Hematopoietic multipotent progenitor cell (in vitro differentiated cells): ENCODE results near the gene DYNC2LI1. TPM values are rescaled to one million over a fixed set of nuclear protein-coding genes. Genes with fewer than 3 reads are reported as not detected.

Source experiments
- DNase-seq, 3 donors: peaks; one replicate each; pipeline ENCODE4 v3.0.0-alpha.2; 2011 to 2015; ENCODE audit warnings: low read depth in 2 of 3, low spot score in 2 of 3
- small RNA-seq: library from RNA; depleted of rRNA; stranded (forward); fragments of <200 nt; gene quantifications from one replicate; pipeline ENCODE3, GENCODE V24; 2012
- total RNA-seq: library from RNA; depleted of rRNA; stranded (reverse); fragments of >200 nt; gene quantifications from one replicate; pipeline ENCODE4 v1.2.3, GENCODE V29; 2012

Gene DYNC2LI1
- total RNA-seq, 1 donor = 4.6 TPM

DNA sequence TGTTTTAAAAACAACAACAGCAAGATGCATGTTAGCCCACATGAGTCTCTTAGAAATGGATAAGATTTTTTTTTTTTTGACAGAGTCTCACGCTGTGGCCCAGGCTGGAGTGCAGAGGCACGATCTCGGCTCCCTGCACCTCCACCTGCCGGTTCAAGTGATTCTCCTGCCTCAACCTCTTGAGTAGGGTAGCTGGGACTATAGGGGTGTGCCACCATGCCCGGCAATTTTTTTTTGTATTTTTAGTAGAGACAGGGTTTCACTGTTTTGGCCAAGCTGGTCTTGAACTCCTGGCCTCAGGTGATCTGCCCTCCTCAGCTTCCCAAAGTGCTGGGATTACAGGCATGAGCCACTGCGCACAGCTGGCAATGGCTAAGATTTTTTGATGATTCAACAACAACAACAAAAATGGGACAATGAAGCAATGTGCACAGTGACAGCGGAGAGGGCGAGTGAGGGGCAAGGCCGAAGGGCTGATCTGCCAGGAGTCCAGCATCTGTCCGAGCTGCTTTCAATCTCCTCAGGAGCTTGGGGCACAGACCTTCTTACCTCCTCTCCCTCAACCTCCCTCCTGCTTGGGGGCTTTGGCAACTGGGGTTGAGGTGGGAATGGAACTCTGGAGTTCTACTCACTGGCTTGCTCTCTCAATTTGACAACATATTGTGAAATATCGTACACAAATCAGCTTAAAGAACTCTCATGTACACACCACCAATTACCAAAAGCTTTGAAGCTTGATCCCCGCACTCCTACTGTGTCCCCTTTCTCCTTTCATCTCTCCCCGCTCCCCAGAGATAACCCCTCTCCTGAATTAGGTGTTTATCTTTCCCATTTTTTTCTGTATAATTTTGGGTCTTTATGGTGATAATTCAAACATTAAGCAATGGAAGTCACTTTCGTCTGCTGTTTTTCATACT lies 68.4 kb downstream of the DYNC2LI1 start:
- no peak for DNase-seq

DNA sequence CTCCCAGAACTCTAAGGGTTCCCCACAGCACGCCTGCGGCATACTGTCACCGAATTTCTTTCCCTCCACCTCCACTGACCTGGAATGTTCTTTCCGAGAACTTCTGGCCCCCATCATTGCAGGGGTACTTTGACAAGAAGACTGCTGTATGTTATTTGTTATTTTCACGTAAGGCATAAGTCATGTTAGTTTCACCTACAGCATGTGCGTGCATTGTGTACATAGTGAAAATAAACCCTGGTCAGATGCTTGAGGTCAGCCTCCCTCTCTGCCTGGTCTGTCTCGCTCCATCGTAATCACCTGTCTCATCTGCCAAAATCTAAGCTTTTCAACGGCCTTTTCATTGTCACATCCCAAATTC lies 69.0 kb downstream of the DYNC2LI1 start:
- no peak for DNase-seq

DNA sequence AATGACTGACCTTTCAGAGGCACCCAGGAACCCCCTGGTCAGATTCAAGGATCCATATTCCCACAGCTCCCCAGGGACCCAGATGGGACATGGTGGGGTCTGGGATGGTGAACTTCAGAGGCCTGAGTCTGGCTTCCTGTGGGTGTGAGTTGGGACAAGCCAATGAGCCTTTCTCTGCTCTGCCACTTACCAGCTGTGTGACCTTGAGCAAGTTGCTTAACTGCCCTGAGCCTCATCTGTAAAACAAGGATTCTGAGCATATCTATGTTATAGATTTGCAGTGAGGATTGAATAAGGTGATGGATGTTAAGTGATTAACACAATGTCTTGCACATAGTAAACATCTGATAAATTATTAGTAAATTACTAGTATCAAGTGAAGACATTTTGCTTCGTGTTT lies 71.3 kb downstream of the DYNC2LI1 start:
- DNase-seq = no peak

DNA sequence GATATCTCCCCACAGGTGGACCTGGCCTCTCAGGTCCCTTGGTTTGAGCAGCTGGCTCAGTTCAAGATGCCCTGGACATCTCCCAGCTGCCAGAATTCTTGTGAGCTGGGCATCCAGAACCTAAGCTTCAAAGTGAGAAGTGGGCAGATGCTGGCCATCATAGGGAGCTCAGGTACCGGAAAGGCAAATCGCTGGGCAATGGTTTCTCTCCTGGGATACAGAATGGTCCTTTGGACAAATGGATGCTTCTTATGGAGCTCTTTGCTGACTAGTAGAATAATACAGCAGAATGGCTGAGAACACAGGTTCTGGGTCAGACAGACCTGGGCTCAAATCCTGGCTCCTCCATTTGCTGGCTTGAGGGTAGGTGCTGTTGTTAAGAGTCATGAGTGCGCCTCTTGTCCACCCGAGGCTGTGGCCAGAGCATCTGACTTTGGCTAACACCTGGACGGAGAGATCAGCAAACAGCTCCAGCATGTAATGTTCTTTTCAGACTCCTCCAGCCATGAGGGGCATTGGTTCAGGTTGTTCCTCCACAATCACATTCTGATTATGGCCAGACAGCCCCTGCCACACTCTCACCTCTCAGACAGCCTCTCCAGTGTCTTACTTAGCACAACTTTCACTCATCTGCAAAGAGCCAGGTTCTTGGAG lies 72.4 kb downstream of the DYNC2LI1 start:
- no peak for DNase-seq

DNA sequence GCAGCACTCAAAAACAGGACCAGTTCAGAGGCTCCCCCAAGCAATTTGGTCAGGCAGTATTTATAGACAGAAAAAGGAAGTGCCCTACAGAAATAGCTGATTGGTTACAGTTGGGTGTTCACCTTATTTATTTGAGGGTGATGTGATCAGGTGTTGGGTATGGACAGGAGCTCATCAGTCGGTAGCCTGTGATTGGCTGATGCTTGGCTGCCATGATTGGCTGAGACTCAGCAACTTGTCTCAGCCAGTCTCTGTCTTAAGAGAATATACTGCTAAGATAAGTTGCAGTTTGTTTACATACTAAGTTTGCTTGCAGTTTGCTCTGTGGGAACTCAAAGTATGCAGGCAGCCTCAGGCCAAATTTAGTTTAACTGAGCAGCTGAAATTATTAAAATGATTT lies 74.4 kb downstream of the DYNC2LI1 start:
- DNase-seq = no peak

DNA sequence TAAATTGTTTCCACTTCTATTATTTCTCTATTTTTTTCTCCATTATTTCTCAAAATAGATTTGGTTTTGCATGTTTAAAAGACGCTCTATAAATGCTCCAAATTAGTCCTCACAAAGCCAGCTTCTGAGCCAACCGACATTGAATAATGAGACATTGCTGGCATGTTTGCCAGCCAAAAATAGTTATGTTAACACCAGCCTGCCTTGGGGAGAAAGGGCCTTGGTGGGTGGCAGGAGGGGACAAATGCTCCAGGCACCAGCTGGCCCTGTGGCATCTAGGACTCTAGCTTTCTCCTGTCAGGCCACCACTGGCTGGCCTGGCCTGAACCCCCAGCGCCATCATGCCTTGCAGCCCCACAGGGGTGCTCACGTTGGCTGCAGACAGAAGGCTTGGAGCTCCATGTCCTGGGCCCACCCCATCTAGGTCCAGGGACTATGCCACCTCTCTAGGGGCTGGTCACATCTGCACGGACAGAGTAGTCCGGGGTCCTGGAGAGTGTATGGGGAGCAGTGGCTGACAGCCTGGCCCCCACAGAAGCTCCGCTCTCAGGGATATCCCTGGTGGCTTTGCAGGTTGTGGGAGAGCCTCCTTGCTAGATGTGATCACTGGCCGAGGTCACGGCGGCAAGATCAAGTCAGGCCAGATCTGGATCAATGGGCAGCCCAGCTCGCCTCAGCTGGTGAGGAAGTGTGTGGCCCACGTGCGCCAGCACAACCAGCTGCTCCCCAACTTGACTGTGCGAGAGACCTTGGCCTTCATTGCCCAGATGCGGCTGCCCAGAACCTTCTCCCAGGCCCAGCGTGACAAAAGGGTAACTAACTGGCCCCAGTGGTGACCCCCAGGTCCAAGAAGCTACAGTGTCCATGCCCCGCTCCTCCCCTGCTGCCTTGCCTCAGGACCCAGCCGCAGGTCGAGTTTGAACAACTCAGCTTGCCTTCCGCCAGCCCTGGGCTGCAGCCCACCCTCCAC lies 77.5 kb downstream of the DYNC2LI1 start:
- no peak for DNase-seq

DNA sequence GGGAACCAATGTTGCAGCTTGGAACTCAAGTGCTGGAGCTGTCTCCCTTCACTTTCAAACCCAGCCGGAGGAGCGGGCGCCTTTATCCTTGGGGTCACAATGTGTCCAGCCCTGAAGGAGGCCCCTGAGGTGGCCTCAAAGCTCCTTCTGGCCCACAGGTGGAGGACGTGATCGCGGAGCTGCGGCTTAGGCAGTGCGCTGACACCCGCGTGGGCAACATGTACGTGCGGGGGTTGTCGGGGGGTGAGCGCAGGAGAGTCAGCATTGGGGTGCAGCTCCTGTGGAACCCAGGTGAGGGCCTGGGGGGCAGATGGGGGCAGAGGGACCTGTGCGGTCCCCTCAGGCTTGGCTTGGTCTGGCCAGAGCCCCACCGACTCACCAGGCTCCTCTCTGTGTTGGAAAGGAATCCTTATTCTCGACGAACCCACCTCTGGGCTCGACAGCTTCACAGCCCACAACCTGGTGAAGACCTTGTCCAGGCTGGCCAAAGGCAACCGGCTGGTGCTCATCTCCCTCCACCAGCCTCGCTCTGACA lies 78.4 kb downstream of the DYNC2LI1 start:
- DNase-seq = no peak

DNA sequence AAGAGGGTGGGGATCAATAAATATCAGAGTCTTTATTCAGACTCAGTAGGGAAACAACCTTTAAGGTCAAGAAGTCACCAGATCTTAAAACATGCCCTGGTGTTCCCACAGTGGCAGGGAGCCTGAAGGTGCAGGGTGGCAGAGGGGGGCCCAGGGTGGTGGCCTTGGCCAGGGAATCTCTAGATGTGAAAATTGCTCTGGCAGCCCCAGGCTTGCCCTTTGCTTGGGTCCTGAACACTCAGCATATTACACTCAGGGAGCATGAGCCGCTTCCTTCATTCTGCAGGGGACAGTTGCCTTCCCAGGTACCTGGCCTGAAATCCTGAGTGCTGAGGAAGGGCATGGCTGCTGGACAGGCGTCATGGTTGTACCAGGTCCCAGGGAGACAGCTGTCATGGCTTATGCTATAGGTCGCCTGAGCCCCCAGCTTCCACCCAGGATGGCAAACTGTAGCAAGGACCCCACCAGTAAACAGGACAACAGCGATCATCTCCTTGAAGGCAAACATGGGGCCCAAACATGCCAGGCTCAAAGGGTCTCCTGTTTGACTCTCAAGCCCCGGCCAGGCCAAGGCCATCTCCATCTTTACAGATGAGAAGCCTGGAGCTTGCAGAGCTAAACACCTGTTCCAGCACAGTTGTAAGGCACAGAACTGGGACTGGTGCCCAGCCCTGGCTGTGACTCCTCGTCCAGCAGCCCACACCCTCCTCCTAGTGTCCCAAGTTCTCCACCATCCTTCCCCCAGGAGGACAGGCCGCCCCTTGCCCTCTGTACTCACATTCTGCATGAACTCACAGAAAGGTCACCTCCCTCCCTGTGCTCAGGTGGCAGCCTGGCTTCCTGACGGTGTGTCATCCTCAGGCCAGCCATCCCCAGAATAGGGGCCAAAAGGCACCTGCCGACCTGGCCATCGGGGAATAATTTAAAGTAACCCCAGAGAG lies 79.6 kb downstream of the DYNC2LI1 start:
- no peak for DNase-seq

DNA sequence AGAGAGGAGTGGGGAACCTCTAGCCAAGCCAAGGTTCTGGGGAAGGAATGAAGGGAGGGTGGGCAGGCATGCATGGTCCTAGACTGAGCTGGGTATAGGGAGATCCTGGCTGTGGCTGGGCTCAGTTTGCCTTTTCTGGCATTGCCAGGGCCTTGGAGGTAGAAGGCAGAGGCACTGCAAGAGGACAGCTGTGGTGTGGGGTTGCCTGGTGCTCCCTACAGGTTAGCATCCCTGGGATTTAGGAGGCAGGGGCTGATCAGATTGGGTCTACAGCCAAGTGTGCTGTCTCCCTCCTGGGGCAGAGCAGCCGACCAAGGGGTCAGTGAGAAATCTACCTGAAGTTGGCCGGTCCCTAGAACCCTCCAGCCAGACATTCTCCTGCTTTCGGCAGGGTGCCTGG lies 80.8 kb downstream of the DYNC2LI1 start:
- DNase-seq = no peak

DNA sequence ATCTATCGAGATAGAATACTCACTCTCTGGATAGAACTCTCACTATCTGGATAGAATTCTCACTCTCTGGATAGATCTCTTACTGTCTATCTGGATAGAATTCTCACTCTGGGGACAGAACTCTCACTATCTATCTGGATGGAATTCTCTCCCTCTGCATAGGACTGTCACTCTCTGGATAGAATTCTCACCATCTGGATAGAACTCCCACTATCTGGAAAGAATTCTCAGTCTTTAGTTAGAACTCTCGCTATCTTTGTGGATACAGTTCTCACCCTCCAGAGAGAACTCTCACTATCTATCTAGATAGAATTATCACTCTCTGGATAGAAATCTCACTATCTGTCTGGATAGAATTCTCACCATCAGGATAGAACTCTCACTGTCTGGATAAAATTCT lies 81.5 kb downstream of the DYNC2LI1 start:
- no peak for DNase-seq

Small RNA genes lying within 50 kb of the gene (small RNA-seq; reads per million reads assigned to genes)
- gene RN7SKP66 = not detected

Other genes starting within 250 kb of the DYNC2LI1 start
- gene THADA, start 178.0 kb upstream of the DYNC2LI1 start, total RNA-seq = 40.7 TPM
- gene PLEKHH2, start 136.8 kb upstream of the DYNC2LI1 start, total RNA-seq = under 0.01 TPM
- 0.27 TPM for gene C1GALT1C1L, start 97.6 kb upstream of the DYNC2LI1 start, total RNA-seq
- under 0.01 TPM for gene ABCG5, start 64.8 kb downstream of the DYNC2LI1 start, total RNA-seq
- under 0.01 TPM for gene ABCG8, start 64.9 kb downstream of the DYNC2LI1 start, total RNA-seq
- gene LRPPRC, start 221.9 kb downstream of the DYNC2LI1 start, total RNA-seq = 24.8 TPM